Measurements from ENCODE around the gene SEPTIN2.

SEPTIN2 gene

GRCh38 chr2:241315879-241316631 lies at the start of gene SEPTIN2:
SEPTIN2 (plus strand) TSS chr2:241315925; CDS start chr2:241324233, 8,308 bp downstream.
- H3K9me3 Mint-ChIP-seq: no peaks in the 10 kb centered on the region
- no peak for TF ChIP-seq CTCF (IDR thresholded peaks at IDR 0.05)
- no peak for DNase-seq
- H3K4me1 Mint-ChIP-seq: peaks cover 73% of the 10 kb centered on the region
- H3K27me3 Mint-ChIP-seq (ENCODE audit: low read depth, poor library complexity): no peaks in the 10 kb centered on the region
- H3K27ac Mint-ChIP-seq: peak within 1 kb of the TSS; percentile 100
- H3K4me3 Mint-ChIP-seq: peak within 1 kb of the TSS; percentile 100
- peaks cover 30% of the 10 kb centered on the region for H3K36me3 Mint-ChIP-seq (ENCODE audit: low read depth)

DNA sequence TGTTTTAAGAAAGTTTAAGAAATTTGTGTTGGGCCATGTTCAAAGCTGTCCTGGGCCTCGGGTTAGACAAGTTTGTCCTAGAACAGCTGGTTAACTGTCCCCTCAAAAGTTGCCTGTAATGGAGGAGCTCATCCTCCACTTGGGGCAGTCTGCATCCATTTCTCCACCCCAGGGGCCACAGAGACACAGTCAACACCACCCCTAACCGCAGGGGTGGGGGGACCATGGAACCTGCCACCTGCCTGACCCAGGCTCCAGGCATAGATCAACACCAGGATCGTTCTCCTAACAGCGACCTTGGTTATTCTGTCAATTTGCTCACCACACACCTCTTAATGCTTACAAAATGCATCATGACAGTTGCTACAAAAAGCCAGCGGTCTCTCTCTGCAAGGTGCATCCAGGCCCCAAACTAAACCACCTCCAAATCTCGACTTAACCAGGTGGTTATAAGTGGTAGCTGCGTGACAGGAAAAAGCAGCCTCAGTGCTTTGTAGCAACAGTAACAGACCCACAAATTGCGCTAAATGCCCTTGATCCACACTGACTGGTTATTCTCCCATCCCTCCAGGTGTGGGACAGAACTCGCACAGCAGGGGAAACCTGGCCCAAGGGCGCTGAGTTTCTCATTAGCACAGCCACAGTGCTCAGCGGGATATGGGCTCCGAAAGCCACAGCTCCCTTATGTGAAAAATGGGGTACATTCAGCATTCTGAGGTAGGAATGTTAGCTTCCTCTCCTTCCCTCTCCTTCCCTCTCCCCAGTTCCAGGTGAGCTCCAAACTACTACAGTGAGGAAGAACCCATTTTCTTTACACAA lies 48.3 kb upstream of the SEPTIN2 start:
- Mint-ChIP-seq H3K36me3 (ENCODE audit: low read depth) (peaks cover 62% of the 10 kb centered on the region), H3K27ac (peak overlapping the region; percentile 27), H3K9me3 (no peaks in the 10 kb centered on the region), H3K27me3 (ENCODE audit: low read depth, poor library complexity) (peaks cover 2% of the 10 kb centered on the region), H3K4me3 (no peak overlapping the region), H3K4me1 (peaks cover 62% of the 10 kb centered on the region)
- no peak for TF ChIP-seq CTCF (IDR thresholded peaks at IDR 0.05)
- no peak for DNase-seq

DNA sequence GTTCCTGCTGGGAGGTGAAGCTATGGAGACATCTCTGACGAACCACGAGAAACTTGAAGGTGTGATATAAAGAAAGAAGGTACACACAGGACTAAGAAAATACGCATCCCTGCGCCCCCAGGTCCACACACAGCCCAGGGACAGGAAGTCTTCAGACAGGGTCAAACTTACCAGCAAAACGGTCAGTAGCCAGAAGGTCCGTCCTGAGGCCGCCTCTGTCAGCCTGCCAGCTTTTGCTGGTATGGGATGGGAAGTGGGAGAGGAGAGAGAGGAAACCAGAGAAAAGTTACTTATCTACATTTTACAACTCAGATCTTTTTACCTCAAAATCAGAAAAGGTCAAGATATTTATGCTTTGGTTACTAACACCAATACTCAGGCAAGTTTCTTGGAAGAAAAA lies 47.4 kb upstream of the SEPTIN2 start:
- Mint-ChIP-seq H3K36me3 (ENCODE audit: low read depth) (peaks cover 54% of the 10 kb centered on the region), H3K9me3 (no peaks in the 10 kb centered on the region), H3K4me3 (no peak overlapping the region), H3K27me3 (ENCODE audit: low read depth, poor library complexity) (no peaks in the 10 kb centered on the region), H3K4me1 (peaks cover 61% of the 10 kb centered on the region), H3K27ac (no peak overlapping the region)
- no peak for TF ChIP-seq CTCF (IDR thresholded peaks at IDR 0.05)
- DNase-seq: no peak

GRCh38 chr2:241268716-241269445 lies 46.8 kb upstream of the SEPTIN2 start:
- no peak for TF ChIP-seq CTCF (IDR thresholded peaks at IDR 0.05)
- Mint-ChIP-seq H3K27ac (no peak overlapping the region), H3K27me3 (ENCODE audit: low read depth, poor library complexity) (no peaks in the 10 kb centered on the region), H3K4me3 (peak overlapping the region; percentile 10), H3K4me1 (peaks cover 67% of the 10 kb centered on the region), H3K9me3 (peaks cover 2% of the 10 kb centered on the region), H3K36me3 (ENCODE audit: low read depth) (peaks cover 51% of the 10 kb centered on the region)
- DNase-seq: no peak

- Mint-ChIP-seq H3K27me3 (ENCODE audit: low read depth, poor library complexity) (no peaks in the 10 kb centered on the region), H3K4me1 (peaks cover 70% of the 10 kb centered on the region), H3K4me3 (no peak overlapping the region), H3K27ac (peak overlapping the region; percentile 49), H3K9me3 (peaks cover 7% of the 10 kb centered on the region), H3K36me3 (ENCODE audit: low read depth) (peaks cover 52% of the 10 kb centered on the region)
- no peak for TF ChIP-seq CTCF (IDR thresholded peaks at IDR 0.05)
- no peak for DNase-seq
These were observed 45.8 kb upstream of the SEPTIN2 start for GRCh38 chr2:241269707-241270520.
